H9 (cell line): ENCODE measurements around the gene DIS3L2. TPM values are rescaled to one million over a fixed set of nuclear protein-coding genes. Genes with fewer than 3 reads are reported as not detected.

Experiments
- DNase-seq: peaks from one replicate; pipeline ENCODE4 v3.0.0-alpha.2; 2017
- H2AFZ ChIP-seq: one replicate; pipeline ENCODE4 v1.6.1; 2013; ENCODE audit warnings: mild to moderate bottlenecking, low read length, control low read depth, moderate library complexity
- H2AK5ac ChIP-seq: 2 replicates; pipeline ENCODE4 v1.6.1; 2013; ENCODE audit warnings: low read length, control low read depth, mixed read lengths; ENCODE audit not compliant: insufficient read length
- H2BK120ac ChIP-seq: one replicate; pipeline ENCODE4 v1.6.1; 2013; ENCODE audit warnings: low read depth, mild to moderate bottlenecking, low read length, control low read depth, inconsistent platforms; ENCODE audit not compliant: poor library complexity, severe bottlenecking
- H2BK12ac ChIP-seq: 2 replicates; pipeline ENCODE4 v1.6.1; 2013; ENCODE audit warnings: low read length, control low read depth, mixed read lengths, low read depth; ENCODE audit not compliant: insufficient read length
- H2BK15ac ChIP-seq: 2 replicates; pipeline ENCODE4 v1.6.1; 2013; ENCODE audit warnings: low read depth, low read length, control low read depth
- H2BK20ac ChIP-seq: one replicate; pipeline ENCODE4 v1.6.1; 2013; ENCODE audit warnings: low read depth, mild to moderate bottlenecking, low read length, control low read depth, inconsistent platforms; ENCODE audit not compliant: poor library complexity, severe bottlenecking
- H2BK5ac ChIP-seq: 2 replicates; pipeline ENCODE4 v1.6.1; 2013; ENCODE audit warnings: low read length, control low read depth, mixed read lengths; ENCODE audit not compliant: insufficient read length
- H3K14ac ChIP-seq: 2 replicates; pipeline ENCODE4 v1.6.1; 2013; ENCODE audit warnings: low read length, control low read depth; ENCODE audit not compliant: insufficient read depth
- H3K18ac ChIP-seq: 2 replicates; pipeline ENCODE4 v1.6.1; 2013; ENCODE audit warnings: low read depth, mild to moderate bottlenecking, mixed read lengths, low read length, control low read depth; ENCODE audit not compliant: insufficient read length
- H3K23ac ChIP-seq: 2 replicates; pipeline ENCODE4 v1.6.1; 2013; ENCODE audit warnings: low read length, control low read depth, mixed read lengths, low read depth; ENCODE audit not compliant: insufficient read length
- H3K23me2 ChIP-seq: 2 replicates; pipeline ENCODE4 v1.6.1; 2013; ENCODE audit warnings: low read depth, mild to moderate bottlenecking, mixed read lengths, low read length, control low read depth; ENCODE audit not compliant: insufficient read length, poor library complexity, severe bottlenecking
- H3K27ac ChIP-seq: 2 replicates; pipeline ENCODE4 v1.5.1; 2013; ENCODE audit warnings: low read length, control low read depth, mixed read lengths, low read depth; ENCODE audit not compliant: insufficient read length
- H3K27me3 ChIP-seq: 2 replicates; pipeline ENCODE4 v1.6.1; 2013; ENCODE audit warnings: low read length, control low read depth, inconsistent platforms; ENCODE audit not compliant: insufficient read depth
- H3K4ac ChIP-seq: 2 replicates; pipeline ENCODE4 v1.6.1; 2013; ENCODE audit warnings: low read depth, mild to moderate bottlenecking, control low read depth, inconsistent platforms, low read length, moderate library complexity
- H3K4me1 ChIP-seq: 2 replicates; pipeline ENCODE4 v1.6.1; 2013; ENCODE audit warnings: low read length, control low read depth, inconsistent platforms; ENCODE audit not compliant: insufficient read depth
- H3K4me2 ChIP-seq: 2 replicates; pipeline ENCODE4 v1.6.1; 2013; ENCODE audit warnings: low read length, control low read depth, mixed read lengths; ENCODE audit not compliant: insufficient read length, insufficient read depth
- H3K56ac ChIP-seq: 2 replicates; pipeline ENCODE4 v1.6.1; 2013; ENCODE audit warnings: low read depth, mild to moderate bottlenecking, mixed read lengths, low read length, control low read depth; ENCODE audit not compliant: insufficient read length
- H3K79me1 ChIP-seq: 2 replicates; pipeline ENCODE4 v1.6.1; 2013; ENCODE audit warnings: low read depth, mild to moderate bottlenecking, moderate library complexity, low read length, control low read depth, inconsistent platforms; ENCODE audit not compliant: insufficient read depth, poor library complexity, severe bottlenecking
- H3K79me2 ChIP-seq: 2 replicates; pipeline ENCODE4 v1.6.1; 2013; ENCODE audit warnings: low read length, control low read depth, inconsistent platforms; ENCODE audit not compliant: insufficient read depth
- H3K9ac ChIP-seq: 2 replicates; pipeline ENCODE4 v1.6.1; 2013; ENCODE audit warnings: low read length, control low read depth, mixed read lengths; ENCODE audit not compliant: insufficient read length; ENCODE audit errors: extremely low read depth
- H3K9me3 ChIP-seq: one replicate; pipeline ENCODE4 v1.6.1; 2013; ENCODE audit warnings: low read depth, low read length, inconsistent platforms; ENCODE audit not compliant: control insufficient read depth
- H3T11ph ChIP-seq: one replicate; pipeline ENCODE4 v1.6.1; 2013; ENCODE audit warnings: mild to moderate bottlenecking, low read length, control low read depth, inconsistent platforms
- H4K20me1 ChIP-seq: one replicate; pipeline ENCODE4 v1.6.1; 2013; ENCODE audit not compliant: control insufficient read depth, insufficient read length, insufficient read depth
- H4K5ac ChIP-seq: 2 replicates; pipeline ENCODE4 v1.6.1; 2013; ENCODE audit warnings: low read depth, mild to moderate bottlenecking, mixed read lengths, low read length, control low read depth; ENCODE audit not compliant: insufficient read length
- H4K8ac ChIP-seq: replicated peaks from 2 replicates; pipeline ENCODE4 v1.6.1; 2013; ENCODE audit warnings: low read length, control low read depth, mixed read lengths, low read depth; ENCODE audit not compliant: insufficient read length
- H4K91ac ChIP-seq: 2 replicates; pipeline ENCODE4 v1.6.1; 2013; ENCODE audit warnings: low read depth, mild to moderate bottlenecking, moderate library complexity, mixed read lengths, low read length, control low read depth; ENCODE audit not compliant: insufficient read length
- H3K27ac Mint-ChIP-seq, 3 experiments: 2 replicates in 2 of 3; 3 replicates in 1 of 3; pipeline ENCODE4 v1.8.0; 2020 to 2021; ENCODE audit warnings: mixed read lengths in 3 of 3, mild to moderate bottlenecking in 1 of 3, moderate library complexity in 1 of 3
- H3K27me3 Mint-ChIP-seq: 2 replicates; pipeline ENCODE4 v1.8.0; 2021; ENCODE audit warnings: low read depth, mild to moderate bottlenecking, moderate library complexity, mixed read lengths
- H3K36me3 Mint-ChIP-seq, 3 experiments: 2 replicates in 2 of 3; 3 replicates in 1 of 3; pipeline ENCODE4 v1.8.0; 2020 to 2021; ENCODE audit warnings: low read depth in 3 of 3, mixed read lengths in 3 of 3; ENCODE audit not compliant: insufficient read depth in 1 of 3
- H3K4me1 Mint-ChIP-seq, 2 experiments: 2 replicates each; pipeline ENCODE4 v1.8.0; 2020; ENCODE audit warnings: mixed read lengths in 2 of 2
- H3K4me3 Mint-ChIP-seq, 2 experiments: 2 replicates in 1 of 2; 3 replicates in 1 of 2; pipeline ENCODE4 v1.8.0; 2020 to 2021; ENCODE audit warnings: mild to moderate bottlenecking in 2 of 2, mixed read lengths in 2 of 2, moderate library complexity in 1 of 2
- H3K9me3 Mint-ChIP-seq, 2 experiments: 2 replicates in 1 of 2; 3 replicates in 1 of 2; pipeline ENCODE4 v1.8.0; 2020; ENCODE audit warnings: mild to moderate bottlenecking in 2 of 2, mixed read lengths in 2 of 2, moderate library complexity in 1 of 2
- CTCF ChIP-seq: fragments of 200-600 bp; sonication (generic); conservative IDR thresholded peaks from 3 replicates; pipeline ENCODE4 v1.8.0; 2021; ENCODE audit warnings: antibody characterized with exemption, mild to moderate bottlenecking
- WGBS: extraction: QIAGEN DNeasy Blood & Tissue Kit; methylation state at CpG from one replicate; pipeline ENCODE4 v1.1.7; 2013; ENCODE audit warnings: missing lambda C conversion rate, low lambda C conversion rate, mixed read lengths; ENCODE audit not compliant: insufficient read length; ENCODE audit errors: extremely low coverage; 5-methylcytosine and 5-hydroxymethylcytosine counted together
- total RNA-seq: library from RNA; stranded (reverse); gene quantifications from 2 replicates; pipeline ENCODE4 v1.2.1, GENCODE V29; 2021

Gene DIS3L2
- total RNA-seq, 1 experiment from 2014 or later: 28.1 TPM

- H3K9me3 ChIP-seq: no peaks in the 10 kb centered on the region
- no peak overlapping the region for H3K4ac ChIP-seq
- no peak overlapping the region for H2BK5ac ChIP-seq
- no peak overlapping the region for H4K91ac ChIP-seq
- no peak overlapping the region for H3K14ac ChIP-seq
- no peak overlapping the region for H3K23ac ChIP-seq
- H2BK120ac ChIP-seq: no peak overlapping the region
- no peaks in the 10 kb centered on the region for H3K27me3 Mint-ChIP-seq
- DNase-seq: no peak
- H2BK12ac ChIP-seq: no peak overlapping the region
- 0 out of 7 replicates have a peak overlapping the region, but pooled peaks of 1 of the 3 experiments have one; percentile 27 for H3K27ac Mint-ChIP-seq
- H3K4me2 ChIP-seq: no peak overlapping the region
- no peak overlapping the region for H3K4me3 Mint-ChIP-seq
- no peaks in the 10 kb centered on the region for H3K9me3 Mint-ChIP-seq
- H3K9ac ChIP-seq: no peak overlapping the region
- no peak overlapping the region for H3K18ac ChIP-seq
- H2AFZ ChIP-seq: no peak overlapping the region
- no peaks in the 10 kb centered on the region for H4K20me1 ChIP-seq
- no peak overlapping the region for H3T11ph ChIP-seq
- no peak overlapping the region for H2AK5ac ChIP-seq
- no peak overlapping the region for H3K56ac ChIP-seq
- H4K8ac ChIP-seq: no peak overlapping the region
- no CpG with 5 or more reads among the region's 2 CpGs for WGBS
- no peaks in the 10 kb centered on the region for H3K79me2 ChIP-seq
- H2BK20ac ChIP-seq: no peak overlapping the region
- no peak overlapping the region for H3K27ac ChIP-seq
- no peak for TF ChIP-seq CTCF
- no peaks in the 10 kb centered on the region for H3K23me2 ChIP-seq
- no peaks in the 10 kb centered on the region for H3K27me3 ChIP-seq
- no peaks in the 10 kb centered on the region; a peak in 1 of 7 replicates for H3K36me3 Mint-ChIP-seq
- no peak overlapping the region for H2BK15ac ChIP-seq
- no peaks in the 10 kb centered on the region for H3K79me1 ChIP-seq
- H3K4me1 Mint-ChIP-seq: peaks cover 2 to 6% of the 10 kb centered on the region in 2 experiments; a peak in 3 of 4 replicates
- H3K4me1 ChIP-seq: no peaks in the 10 kb centered on the region
- no peak overlapping the region for H4K5ac ChIP-seq
Measured at GRCh38 chr2:232219496-232219870, 258.0 kb downstream of the DIS3L2 start.
